Measurements from ENCODE around the gene GMPPA.

The GMPPA gene

DNA sequence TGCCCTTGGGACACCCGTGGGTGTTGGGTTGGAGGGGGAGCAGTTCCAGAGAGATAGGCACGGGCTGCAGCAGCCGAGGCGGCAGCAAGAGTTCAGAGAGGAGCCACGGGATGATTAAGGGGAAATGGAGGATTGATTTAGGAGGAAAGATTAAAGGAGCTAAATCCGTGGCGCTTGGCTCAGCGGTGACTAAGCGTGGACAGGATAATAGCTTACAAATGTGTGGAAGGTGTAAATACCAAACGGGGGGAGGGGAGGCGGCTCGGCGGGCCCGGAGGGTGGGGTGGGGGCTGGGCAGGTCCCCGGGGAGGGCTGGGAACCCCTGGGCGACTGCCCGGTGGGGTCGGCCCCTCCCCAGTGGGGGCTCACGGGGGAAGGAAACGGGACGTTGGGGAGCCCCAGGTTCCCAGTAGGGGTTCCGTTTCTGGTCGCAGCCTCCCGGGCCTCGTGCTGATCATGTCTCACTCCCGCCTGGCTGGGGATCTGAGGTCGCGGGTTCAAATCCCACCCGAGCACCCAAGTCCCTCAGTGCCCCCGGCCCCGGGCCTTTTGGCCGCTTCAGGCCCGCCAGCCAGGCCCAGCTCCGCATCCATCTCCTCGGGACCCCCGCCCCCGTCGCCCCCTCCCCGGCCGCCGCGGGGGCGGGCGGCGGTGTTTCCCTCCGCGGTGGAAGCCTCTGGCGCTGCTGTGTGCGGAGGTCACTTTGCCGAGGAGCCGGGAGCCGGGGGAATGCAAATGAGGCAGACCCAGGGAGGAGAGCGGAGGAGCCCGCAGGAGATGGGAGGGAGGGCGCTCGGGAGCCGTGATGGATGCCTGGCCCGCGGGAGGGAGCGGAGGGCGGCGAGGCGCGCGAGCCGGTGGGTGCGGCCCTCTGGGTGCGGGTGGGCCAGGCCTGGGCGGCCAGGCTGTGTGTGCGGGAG is 23.7 kb downstream of the GMPPA start:
- DNase-seq: no peak

DNA sequence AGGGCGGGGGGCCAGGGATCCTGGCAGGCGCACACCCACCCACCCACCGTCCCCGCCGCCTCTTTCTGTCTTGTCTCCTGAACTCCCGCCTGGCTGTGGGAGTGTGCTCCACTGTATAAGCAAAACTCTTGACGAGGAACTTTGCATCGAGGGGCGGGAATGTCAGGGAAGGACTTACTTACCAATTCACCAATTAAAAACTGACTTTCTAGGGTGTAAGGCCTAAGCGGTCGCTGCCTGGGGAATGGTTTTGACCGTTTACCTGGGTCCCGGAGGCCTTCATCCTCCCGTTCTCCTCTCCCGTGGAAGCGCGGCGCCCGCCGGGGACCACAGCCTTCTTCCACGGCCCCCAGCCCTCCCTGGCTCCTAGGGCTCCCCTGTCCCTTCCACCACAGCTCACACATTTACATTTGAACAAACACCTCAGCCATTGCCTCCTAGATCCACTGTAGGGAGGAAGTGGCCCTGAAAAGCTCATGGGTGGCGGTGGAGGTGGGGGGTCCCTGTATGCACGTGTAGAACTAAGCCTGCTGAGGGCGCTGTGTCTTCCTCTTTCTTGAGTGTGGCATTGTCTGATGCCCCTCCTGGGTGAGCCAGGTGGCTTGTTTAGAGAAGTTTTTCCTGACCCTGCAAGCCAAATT is 24.5 kb downstream of the GMPPA start:
- no peak for DNase-seq

DNA sequence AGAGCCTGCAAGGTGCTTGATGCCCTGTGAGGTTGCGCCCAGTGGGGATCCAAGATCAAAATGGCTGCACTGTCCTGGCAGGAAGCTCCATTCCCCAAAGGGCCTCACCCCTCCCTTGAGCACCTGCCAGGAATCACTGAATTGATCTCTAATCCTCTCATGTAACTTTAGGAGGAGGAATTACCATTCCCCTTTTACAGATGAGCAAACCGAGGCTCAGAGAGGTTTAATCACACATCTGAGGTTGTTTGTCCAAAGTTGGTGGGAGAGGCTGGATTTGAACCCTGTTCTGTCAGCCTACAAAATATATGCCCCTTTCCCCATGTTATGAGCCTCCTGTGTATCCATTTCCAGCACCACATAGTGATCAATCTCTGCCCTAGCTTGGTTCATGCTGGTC is 26.1 kb downstream of the GMPPA start:
- DNase-seq: no peak

DNA sequence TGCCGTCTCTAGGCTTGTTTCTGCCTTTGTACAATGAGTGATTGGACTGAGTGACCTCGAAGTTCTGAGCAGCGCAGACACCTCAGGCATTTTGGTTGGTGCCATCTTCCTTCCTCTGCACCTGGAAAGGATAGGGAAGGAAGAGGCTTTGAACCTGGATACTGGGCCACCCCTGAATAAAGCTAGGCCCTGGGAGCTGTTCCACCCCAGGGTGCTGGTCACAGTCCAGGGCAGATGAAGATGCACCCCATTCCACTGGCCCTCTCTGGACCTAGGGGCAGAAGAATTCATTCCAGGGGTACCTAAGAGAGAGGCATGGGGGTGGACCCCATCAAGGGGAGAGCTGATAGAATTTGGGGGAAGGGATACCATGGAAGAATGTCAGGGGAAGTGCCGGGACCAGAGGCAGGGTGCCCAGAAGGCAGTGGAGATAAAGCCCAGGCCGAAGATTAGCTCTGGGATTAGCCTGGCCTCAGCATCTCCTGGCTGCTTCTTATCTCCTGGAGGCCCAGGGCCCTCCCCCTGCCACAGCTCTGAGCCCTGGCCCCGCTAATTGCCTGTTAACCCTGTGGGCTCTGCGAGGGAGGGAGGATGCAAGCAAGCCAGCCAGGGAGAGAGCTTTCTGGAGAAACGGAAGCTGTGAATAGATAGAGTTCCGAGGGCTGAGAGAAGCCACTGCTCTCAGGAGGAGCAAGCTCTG is 27.0 kb downstream of the GMPPA start:
- no peak for DNase-seq

DNA sequence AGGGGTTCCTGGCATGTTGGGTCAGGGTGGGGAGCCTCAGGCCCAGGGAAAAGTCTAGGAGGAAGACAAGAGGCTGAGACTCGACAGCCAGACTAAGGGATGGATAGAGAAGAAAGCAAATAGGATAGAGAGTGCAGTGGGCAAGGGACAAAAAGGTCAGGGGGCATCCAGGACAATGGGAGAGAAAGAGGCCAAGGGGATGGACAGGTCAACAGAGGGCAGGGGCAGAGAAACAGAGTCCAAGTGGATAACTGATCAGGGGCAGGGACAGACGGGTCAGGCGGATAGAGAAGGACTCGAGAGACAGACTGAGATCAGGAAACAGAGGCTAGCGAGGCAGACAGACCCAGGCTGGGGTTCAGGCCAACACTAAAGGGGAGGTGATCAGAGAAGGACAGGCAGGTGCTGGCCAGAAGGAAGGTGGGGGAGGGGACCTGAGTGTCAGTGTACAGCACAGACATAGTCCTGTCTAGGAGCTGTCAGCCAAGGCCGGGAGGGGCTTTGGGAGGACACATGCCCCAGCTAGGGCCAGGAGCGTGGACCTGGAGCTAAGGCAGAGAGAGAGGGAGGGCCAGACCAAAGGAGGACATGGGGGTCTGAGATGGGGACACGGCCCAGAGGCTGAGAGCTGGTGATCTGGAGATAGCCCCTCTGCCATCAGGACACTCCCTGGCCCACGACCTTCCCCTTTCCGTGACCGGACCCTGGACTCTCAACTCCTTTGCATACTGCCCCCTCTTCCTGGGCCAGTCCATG is 27.8 kb downstream of the GMPPA start:
- DNase-seq: no peak

DNA sequence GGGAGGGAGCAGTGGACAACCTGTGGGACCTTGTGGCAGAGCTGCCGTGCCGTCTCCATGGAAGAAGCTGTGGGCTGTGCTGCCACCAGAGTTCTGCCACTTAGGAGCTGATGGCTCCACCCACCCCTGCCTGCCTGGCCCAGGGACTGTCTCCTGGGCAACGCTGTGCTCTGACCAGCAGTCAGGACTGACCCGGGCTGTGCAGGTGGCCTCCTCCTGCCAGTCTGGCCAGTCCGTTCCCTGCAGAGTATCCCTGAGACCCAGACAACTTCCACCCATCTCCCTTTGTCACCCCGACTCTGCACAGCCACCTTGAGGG is 28.3 kb downstream of the GMPPA start:
- DNase-seq: no peak

DNA sequence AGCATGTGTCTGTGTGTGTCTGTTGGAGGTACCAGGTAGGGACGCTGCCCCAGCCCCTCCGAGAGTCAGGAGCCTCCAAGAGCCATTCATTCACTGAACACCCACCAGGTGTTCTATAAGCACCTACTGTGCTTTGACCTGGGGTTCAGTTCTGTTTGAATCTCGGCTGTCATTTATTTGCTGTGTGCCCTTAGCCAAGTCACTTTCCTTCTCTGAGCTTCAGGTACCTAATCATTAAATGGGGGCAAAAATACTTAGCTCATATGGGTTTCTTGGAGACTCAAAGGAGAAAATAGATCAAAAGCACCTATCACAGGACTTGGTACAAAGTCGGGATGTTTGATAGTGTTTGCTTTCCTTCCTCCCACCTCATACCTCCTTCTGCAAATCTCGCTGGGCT is 28.8 kb downstream of the GMPPA start:
- DNase-seq: no peak

DNA sequence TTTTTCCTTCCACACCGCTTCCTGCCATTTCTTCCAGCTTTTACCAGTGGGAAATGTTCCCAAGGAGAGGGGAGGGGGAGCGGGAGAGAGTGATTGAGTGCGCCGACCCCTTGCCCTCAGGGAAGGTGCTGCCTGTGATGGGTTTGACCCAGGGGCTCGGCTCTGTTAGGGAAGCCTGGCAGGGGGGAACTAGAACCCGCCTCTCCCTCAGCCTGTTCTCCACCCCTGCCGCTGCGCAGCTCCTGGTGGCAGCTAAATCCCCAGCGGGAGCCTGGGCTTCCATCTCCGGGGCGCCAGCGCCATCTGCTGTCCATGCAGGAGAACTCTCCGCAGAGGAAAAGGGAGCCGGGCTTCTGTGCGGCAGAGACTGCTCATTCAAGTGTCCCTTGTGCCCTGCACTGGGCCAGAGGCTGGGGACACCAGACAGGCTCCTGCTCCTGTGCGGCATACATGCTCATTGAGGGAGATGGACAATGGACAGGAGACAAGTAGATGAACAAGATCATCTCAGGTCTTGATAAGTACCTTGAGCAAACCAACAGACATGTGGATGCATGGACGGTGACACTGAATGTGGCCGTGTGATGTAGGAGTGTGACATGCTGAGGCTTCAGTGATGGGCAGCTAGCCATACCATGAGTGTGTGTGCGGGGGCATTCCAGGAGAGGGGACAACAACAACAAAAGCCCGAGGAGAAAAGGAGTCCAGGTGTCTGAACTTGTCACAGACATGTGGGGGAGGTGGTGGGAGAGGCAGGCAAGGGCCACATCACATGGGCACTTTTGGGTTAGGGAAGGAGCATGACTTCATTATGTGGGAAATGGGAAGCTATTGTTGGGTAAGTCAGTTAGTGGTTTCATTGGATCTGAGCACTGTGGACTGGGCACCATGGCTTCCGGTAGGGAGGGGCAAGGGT is 31.6 kb downstream of the GMPPA start:
- peak; percentile 92 for DNase-seq

DNA sequence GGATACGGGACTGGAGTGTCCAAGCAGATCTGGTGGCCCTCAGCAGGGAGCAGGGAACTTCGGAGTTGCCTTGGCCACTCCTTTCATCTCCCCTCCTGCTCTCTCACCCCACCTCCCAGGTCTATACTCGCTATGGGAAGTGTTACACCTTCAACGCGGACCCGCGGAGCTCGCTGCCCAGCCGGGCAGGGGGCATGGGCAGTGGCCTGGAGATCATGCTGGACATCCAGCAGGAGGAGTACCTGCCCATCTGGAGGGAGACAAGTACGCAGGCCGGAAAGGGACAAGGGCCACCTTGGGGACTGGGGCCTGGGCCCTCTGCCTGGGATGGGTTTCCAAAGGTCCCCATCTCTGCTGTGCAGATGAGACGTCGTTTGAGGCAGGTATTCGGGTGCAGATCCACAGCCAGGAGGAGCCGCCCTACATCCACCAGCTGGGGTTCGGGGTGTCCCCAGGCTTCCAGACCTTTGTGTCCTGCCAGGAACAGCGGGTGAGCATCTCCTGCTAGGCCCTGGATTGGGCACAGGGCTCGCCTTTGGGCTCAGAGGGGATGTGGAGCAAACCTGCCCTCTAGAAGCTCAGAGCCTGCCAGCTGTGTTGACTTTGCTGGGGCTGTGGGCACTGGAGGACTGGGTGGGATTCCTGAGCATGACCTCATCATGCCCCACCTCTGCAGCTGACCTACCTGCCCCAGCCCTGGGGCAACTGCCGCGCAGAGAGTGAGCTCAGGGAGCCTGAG is 33.1 kb downstream of the GMPPA start:
- no peak for DNase-seq

DNA sequence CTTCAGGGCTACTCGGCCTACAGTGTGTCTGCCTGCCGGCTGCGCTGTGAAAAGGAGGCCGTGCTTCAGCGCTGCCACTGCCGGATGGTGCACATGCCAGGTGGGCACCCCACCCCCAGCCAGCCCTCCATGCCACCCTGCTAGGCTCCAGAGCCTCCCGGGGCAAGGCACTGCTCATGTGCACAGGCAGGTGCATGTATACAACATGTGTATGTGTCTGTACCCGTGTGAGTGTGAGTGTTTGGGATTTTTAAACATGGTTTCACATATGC is 33.6 kb downstream of the GMPPA start:
- no peak for DNase-seq

DNA sequence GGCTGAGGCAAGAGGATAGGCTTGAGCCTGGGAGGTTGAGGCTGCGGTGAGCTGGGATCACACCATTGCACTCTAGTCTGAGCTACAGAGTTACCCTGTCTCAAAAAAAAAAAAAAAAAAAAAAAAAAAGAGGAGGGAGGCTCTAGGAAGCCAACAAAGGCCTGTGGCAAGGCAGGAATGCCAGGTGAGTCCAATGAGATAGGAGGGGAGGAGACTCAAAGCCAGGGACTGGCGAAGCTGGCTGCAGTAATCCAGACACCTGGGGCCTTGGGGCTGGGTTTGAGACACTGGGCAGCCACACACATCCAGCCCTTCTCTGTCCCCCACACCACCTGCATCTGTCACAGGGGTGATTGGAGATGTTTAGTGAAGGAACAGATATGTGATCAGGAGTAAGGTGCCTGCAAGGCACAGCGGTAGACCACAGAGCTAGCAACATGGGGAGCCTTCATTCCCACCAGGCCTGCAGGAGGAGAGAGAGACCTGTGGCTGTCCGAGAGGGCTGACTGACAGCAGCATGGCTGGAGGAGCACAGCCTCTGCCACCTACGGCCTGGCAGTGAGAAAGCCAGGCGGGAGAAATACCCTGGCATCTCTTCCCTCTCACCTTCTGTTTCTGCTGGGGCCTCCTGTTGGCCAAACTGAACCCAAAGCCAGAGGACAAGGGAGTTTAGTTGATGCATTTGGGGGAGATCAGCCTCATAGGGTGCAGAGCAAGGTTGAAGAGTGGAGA is 35.4 kb downstream of the GMPPA start:
- no peak for DNase-seq

DNA sequence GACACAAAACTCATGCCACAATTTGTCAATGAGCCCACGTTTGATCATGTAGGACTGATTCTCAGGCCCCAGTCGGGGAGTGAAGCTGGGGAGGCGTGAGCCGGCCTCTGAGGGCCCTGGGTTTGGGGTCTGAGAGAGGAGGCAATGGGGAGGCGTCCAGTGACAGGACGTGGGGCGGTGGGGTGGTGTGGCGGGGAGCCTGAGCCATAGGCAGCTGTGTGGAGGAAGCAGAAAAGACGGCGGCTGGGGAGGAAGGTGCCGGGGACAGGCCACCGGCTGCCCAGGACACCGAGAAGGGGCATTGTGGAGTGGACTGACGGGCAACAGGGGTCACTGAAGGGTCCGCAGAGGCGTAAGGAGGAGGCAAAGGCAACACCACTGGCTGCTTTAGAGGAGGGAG is 37.7 kb downstream of the GMPPA start:
- no peak for DNase-seq

DNA sequence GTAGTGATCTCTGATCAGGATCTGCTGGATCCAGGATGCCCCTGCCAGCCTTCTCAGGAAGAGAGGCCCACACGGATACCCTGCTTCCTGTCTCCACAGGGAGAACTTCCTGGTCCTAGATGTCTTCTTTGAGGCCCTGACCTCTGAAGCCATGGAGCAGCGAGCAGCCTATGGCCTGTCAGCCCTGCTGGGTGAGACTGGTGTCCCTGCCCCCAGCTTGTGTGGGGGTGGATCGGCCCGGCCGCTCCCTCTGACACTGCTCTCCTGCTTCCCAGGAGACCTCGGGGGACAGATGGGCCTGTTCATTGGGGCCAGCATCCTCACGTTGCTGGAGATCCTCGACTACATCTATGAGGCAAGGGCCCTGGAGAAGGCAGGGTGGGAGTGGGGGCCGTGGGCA is 38.3 kb downstream of the GMPPA start:
- DNase-seq: no peak

DNA sequence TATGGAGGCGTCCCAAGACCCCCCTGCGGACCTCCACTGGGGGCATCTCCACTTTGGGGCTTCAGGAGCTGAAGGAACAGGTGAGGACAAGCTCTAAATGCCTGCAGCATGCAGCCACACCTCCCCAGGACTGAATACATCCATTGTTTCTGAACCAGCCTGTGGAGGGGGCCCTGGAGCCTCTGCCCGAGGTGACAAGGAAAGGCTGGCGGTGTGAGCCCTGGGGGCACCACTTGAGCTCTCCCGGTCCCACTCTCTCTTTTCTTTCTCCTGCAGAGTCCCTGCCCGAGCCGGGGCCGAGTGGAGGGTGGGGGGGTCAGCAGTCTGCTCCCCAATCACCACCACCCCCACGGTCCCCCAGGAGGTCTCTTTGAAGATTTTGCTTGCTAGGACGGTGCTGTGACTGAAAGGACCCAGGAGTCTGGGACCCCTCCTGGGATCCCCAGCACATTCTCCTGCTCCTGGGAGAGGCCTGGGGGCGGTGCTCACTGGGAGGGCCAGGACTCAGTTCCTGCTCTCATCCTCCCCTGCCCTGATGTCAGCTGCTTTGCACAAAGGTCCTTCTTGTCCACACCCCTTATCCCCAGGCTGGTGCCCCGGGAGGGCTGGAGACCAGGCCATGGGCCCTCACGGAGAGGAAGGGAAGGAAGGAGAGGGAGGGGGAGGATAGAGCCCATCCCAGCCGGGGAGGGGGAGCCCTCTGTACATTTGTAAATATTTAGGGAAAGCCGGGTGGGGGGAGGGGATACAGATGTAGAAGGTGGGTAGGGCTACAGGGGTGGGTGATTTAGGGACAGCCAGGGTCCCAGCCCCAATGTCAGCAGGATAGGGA is 39.2 kb downstream of the GMPPA start:
- DNase-seq: no peak

DNA sequence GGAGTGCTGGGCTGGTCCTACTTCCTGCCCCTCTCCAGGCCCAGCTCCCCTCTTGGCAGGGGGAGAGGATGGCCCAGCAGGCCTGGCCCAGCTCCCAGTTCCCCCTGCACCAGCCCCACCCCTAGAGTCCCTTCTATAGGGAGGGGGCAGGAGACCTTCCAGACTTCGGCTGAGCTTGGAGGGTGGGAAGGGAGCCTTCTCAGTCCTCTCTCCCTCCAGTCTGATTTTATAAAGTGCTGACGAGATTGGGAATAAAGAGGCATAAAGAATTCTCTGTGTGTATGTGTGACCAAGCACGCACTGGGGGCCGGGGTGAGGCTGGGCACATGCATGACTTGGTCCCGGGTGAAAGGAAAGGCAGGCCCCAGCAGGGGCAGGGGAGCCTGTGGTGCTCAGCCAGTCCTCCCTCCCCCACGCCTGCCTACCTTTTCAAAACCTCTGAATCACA is 39.8 kb downstream of the GMPPA start:
- no peak for DNase-seq

DNA sequence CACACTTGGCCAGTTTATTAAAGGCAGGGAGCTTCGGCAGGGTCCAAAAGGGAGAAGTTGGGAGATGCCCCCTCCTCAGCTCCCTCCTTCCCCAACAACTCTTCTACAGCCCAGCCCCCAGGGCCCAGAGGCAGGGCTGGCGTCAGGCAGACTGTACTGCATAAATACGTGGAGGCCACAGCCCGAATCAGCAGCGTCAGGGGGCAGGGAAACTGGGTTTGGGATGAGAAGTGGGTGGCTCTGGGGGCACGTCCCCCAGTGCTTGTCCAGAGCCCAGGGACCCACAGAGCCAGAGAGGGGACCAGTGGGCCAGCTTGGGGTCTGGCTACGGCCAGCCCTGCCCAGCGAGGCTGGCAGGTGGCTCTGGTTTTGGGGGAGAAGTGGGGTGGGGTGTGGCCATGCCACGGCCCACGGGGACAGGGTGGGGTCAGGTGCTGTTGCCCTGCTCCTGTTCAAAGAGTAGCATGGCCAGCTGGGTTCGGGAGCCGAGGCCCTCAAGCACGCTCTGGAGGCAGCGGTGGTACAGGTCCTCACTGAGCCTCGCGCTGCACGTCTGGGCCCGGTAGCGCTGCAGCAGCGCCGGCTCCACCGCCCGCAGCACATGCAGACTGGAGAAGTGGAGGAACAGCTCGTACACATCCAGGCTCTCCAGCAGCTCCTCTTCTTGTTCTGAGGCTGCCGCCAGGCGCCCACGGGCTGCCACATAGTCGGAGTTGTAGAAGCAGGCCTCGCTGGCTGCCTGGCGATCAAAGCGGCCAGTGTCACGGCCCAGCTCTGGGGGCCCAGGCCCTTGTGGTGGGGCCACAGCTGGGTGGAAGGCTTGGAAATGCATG is 40.5 kb downstream of the GMPPA start:
- DNase-seq: no peak

DNA sequence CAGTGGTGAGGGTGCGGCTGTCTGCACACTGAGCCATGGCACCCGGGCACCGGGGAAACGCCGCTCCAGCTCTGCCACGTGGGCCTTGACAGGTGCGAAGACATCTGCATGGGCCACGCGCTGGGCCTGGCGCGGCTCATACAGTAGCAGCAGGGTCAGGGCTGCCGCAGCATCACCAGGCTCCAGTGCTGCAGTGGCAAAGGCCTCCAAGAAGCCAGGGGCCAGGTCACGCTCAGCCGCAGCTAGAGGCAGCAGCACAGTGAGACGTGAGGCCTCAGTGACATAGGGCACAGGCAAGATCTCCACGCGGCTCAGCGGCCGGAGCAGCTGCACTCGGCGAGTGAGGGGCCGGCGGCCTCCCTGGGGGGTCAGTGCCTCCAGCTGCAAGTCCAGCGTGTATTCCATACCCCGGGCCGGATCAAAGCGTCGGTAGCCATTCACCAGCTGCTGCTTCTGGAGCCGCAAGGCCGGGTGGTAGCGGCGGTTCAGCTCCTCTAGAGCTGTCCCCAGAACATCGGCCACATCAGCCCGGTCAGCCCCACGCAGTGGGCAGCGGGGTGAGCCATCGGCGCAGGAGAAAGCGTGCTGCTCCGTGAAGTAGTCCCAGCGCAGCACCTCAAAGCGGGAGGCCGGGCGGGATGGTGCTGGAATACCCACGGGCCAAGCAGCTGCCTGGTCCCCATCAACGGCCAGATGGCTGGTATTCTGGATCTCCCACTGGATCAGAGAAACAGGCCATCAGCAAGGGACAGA is 41.4 kb downstream of the GMPPA start:
- no peak for DNase-seq

DNA sequence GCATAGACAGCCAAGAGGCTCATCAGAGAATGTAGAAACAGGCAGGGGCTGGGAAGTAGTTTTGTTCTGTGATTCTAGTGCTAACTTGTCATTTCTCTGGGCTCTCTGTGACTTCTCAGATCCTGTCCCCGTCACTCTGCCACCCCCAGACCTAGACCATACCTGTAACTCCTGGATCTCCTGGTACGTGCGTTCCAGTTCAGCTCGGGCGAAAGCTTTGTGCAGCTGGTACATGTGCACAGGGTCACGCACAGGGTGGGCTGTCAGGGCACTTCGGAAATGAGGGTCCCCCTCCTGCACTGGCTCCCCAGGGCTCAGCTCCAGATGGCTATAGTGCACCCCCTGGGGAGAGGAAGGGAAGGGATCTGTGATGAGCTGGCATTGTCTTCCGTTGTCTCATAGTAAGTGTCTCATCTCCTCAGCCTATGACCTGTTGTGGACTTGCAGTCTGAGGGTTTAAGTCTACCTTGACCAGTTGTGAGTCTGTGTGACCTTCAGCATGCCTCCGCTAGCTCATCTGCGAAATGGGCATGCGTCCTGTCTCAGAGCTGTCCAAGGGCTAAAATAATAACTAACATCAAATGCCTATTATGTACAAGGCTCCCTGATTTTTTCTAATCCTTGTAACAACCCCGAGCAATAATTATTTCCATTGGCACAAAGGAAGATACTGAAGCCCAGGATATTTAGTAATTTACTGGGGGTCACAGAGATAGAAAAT is 42.3 kb downstream of the GMPPA start:
- DNase-seq: no peak

Measured in activated CD4-positive, alpha-beta T cell treated with anti-CD3 and anti-CD28 coated beads for 48 hours (primary cell).